Measurements from ENCODE around the gene JARID2.

Gene JARID2

GRCh38 chr6:15476631-15477380 is 230.9 kb downstream of the JARID2 start:
- DNase-seq: no peak

- DNase-seq: no peak
These were observed 231.9 kb downstream of the JARID2 start for GRCh38 chr6:15477746-15478145.

- DNase-seq: no peak
These were observed 233.9 kb downstream of the JARID2 start for GRCh38 chr6:15479761-15480160.

GRCh38 chr6:15480525-15480924 is 234.7 kb downstream of the JARID2 start:
- DNase-seq: no peak

- DNase-seq: no peak
These were observed 235.8 kb downstream of the JARID2 start for GRCh38 chr6:15481390-15482291.

- no peak for DNase-seq
These were observed 237.2 kb downstream of the JARID2 start for GRCh38 chr6:15483060-15483459.

GRCh38 chr6:15484140-15484539 is 238.3 kb downstream of the JARID2 start:
- DNase-seq: no peak

- DNase-seq: no peak
These were observed 239.0 kb downstream of the JARID2 start for GRCh38 chr6:15484821-15485220.

- DNase-seq: no peak
These were observed 240.1 kb downstream of the JARID2 start for GRCh38 chr6:15485936-15486335.

GRCh38 chr6:15487262-15487661 is 241.4 kb downstream of the JARID2 start:
- DNase-seq: no peak

- no peak for DNase-seq
These were observed 243.5 kb downstream of the JARID2 start for GRCh38 chr6:15489261-15489962.

GRCh38 chr6:15490242-15491100 is 244.6 kb downstream of the JARID2 start:
- DNase-seq: no peak

- DNase-seq: peak; percentile 63
These were observed 245.6 kb downstream of the JARID2 start for GRCh38 chr6:15491255-15491985.

GRCh38 chr6:15491986-15492269 is 246.1 kb downstream of the JARID2 start:
- no peak for DNase-seq

GRCh38 chr6:15493437-15494168 is 247.7 kb downstream of the JARID2 start:
- no peak for DNase-seq

GRCh38 chr6:15495375-15495901 is 249.6 kb downstream of the JARID2 start:
- DNase-seq: no peak

- no peak for DNase-seq
These were observed 250.7 kb downstream of the JARID2 start for GRCh38 chr6:15496345-15497131.

- no peak for DNase-seq
These were observed 252.8 kb downstream of the JARID2 start for GRCh38 chr6:15498640-15499039.

GRCh38 chr6:15499125-15499524 is 253.3 kb downstream of the JARID2 start:
- DNase-seq: no peak

GRCh38 chr6:15499591-15499990 is 253.7 kb downstream of the JARID2 start:
- DNase-seq: no peak

Measured in CD4-positive, alpha-beta T cell treated with Interleukin-12 subunit alpha and Interleukin-12 subunit beta, for 1 hour (primary cell).